SK-N-SH (cell line): ENCODE measurements around the gene CCDC57.

Experiments
- CTCF ChIP-seq: fragments of 200-600 bp; sonication (generic); IDR thresholded peaks from 2 replicates; pipeline ENCODE4 v1.6.1; 2017; ENCODE audit warnings: antibody characterized with exemption, mild to moderate bottlenecking, moderate library complexity
- EP300 ChIP-seq, 2 experiments: IDR thresholded peaks; 2 replicates each; pipeline versions ENCODE4 v1.4.0 to v1.6.1; 2012; ENCODE audit warnings: borderline replicate concordance in 1 of 2, low read depth in 1 of 2, low read length in 1 of 2
- FOSL2 ChIP-seq: IDR thresholded peaks from 2 replicates; pipeline ENCODE4 v1.4.0; 2012; ENCODE audit warnings: low read depth, mild to moderate bottlenecking, moderate library complexity, borderline replicate concordance
- GABPA ChIP-seq: IDR thresholded peaks from 2 replicates; pipeline ENCODE4 v1.4.0; 2012; ENCODE audit warnings: low read depth, mild to moderate bottlenecking
- MAX ChIP-seq: IDR thresholded peaks from 2 replicates; pipeline ENCODE4 v1.4.0; 2012; ENCODE audit warnings: low read depth
- MXI1 ChIP-seq: IDR thresholded peaks from 2 replicates; pipeline ENCODE4 v1.6.1; 2012; ENCODE audit warnings: mild to moderate bottlenecking, low read depth, low read length, improper control_type of control experiment
- NFIC ChIP-seq: IDR thresholded peaks from 2 replicates; pipeline ENCODE4 v1.4.0; 2012; ENCODE audit warnings: borderline replicate concordance
- POLR2AphosphoS5 ChIP-seq: IDR thresholded peaks from 2 replicates; pipeline ENCODE4 v1.6.1; 2012; ENCODE audit warnings: low read depth, low read length
- RFX5 ChIP-seq: IDR thresholded peaks from 2 replicates; pipeline ENCODE4 v1.6.1; 2012; ENCODE audit warnings: mild to moderate bottlenecking, improper control_type of control experiment, low read length
- ZBTB33 ChIP-seq: IDR thresholded peaks from 2 replicates; pipeline ENCODE4 v1.4.0; 2012; ENCODE audit warnings: low read depth, borderline replicate concordance

GRCh38 chr17:82216301-82217119, 3.9 kb upstream of the CCDC57 start:
- no peak for TF ChIP-seq ZBTB33
- no peak for TF ChIP-seq CTCF
- no peak for TF ChIP-seq FOSL2
- TF ChIP-seq MXI1: peak; percentile 31; the same call in 1 of the 2 replicates
- no peak; the same call in 1 of the 2 replicates for TF ChIP-seq POLR2AphosphoS5
- peak; percentile 28; the same call in 1 of the 2 replicates for TF ChIP-seq GABPA
- TF ChIP-seq MAX: peak; percentile 89
- peak; percentile 78; the same call in 1 of the 2 replicates for TF ChIP-seq NFIC
- TF ChIP-seq EP300 (IDR thresholded peaks at IDR 0.05; ENCODE audit: borderline replicate concordance in 1 of 2, low read depth in 1 of 2, low read length in 1 of 2): no peak
- TF ChIP-seq RFX5: no peak
